ENCODE data around the gene MGMT. TPM values are rescaled to one million over a fixed set of nuclear protein-coding genes. Genes with fewer than 3 reads are reported as not detected.

The MGMT gene
- total RNA-seq, 6 experiments from 2014 or later: 36.5 to 53.4 (median 42.3) TPM

DNA sequence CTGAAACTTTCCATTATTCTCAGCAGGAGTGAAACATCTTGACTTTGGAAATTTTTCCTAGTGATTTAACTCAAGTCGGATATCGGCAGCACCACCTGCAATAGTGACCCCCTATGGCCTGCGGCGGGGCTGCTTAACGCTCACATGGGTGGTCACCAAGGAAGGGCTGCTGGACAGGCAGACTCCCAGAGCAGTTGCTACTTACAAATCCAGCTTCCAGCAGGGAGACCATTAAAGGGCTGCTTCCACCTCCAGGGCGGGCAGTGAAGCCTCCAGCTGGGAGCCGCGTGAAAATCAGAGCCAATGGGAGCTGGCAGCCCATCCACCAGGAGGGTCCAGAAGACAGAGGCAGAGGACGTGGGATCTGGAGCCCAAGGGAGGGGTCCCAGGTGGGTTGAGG lies 122.5 kb downstream of the MGMT start:
- intact Hi-C loops (cut with DNase I): no loop called here
- 100% methylated on average over 7 of the region's 9 CpGs for WGBS (ENCODE audit: insufficient coverage, low coverage, low lambda C conversion rate, missing lambda C conversion rate)

DNA sequence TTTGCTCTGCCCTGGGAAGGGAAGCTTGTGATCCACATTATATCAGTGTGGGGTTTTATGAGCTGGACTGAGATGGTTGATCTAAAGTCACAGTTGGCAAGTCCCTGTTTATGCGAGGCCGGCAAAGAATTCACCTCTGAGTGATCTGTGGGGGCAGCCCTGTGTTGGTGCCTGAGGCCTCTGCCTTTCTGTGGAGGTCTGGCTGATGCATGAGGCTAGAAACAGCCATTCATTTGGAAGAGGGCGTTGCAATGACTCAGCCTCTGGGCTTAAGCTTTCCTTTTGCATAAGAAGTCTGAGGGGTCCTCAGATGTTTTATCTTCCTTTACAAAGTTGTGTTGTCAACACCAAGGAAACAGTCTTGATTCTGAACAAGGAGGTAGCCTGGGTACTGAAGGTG lies 126.9 kb downstream of the MGMT start:
- Histone ChIP-seq H3K9me3 (no peaks in the 10 kb centered on the region), H3K36me3 (no peaks in the 10 kb centered on the region), H3K4me1 (no peaks in the 10 kb centered on the region), H3K27ac (no peak overlapping the region), H3K27me3 (no peaks in the 10 kb centered on the region), H3K4me3 (no peak overlapping the region)
- 80% methylated on average over 2 of the region's 3 CpGs for WGBS (ENCODE audit: insufficient coverage, low coverage, low lambda C conversion rate, missing lambda C conversion rate)
- intact Hi-C loops (cut with DNase I): no loop called here
- DNase-seq (no peak), ATAC-seq (no peak)
- TF ChIP-seq CTCF (IDR thresholded peaks at IDR 0.05) (no peak), POLR2A (IDR thresholded peaks at IDR 0.05) (no peak)

More for the DNA sequence above, 122.5 kb downstream of the MGMT start:
- H3K27ac ChIP-seq: no peak overlapping the region
- TF ChIP-seq CTCF (IDR thresholded peaks at IDR 0.05): no peak
- TF ChIP-seq POLR2A (IDR thresholded peaks at IDR 0.05): no peak
- H3K4me1 ChIP-seq: no peaks in the 10 kb centered on the region
- H3K4me3 ChIP-seq: no peak overlapping the region
- ATAC-seq (no peak), DNase-seq (no peak)
- no peaks in the 10 kb centered on the region for H3K36me3 ChIP-seq
- peaks cover 0 to 7% (median 0%) of the 10 kb centered on the region in 4 donors for H3K9me3 ChIP-seq
- no peaks in the 10 kb centered on the region for H3K27me3 ChIP-seq

DNA sequence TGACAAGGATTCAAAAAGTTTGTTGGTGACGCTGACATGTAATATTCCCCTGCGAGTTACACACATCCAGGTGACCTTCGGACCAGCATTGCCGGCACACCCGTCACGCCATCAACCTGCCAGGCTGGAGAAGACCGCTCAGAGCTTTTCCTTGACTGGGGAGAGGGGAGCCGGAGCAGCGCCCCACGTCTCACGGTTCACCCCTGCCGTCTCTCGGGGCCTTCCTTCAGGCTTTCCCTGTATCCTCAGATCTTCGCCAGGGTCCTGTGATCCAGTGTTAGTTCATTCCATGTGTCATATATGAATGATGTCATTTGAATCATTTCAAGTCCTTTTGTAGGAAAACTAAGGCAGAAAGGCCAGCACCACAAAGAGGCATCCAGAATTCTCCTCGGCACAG lies 127.8 kb downstream of the MGMT start:
- no peak for TF ChIP-seq POLR2A (IDR thresholded peaks at IDR 0.05)
- no peak for TF ChIP-seq CTCF (IDR thresholded peaks at IDR 0.05)
- H3K27ac ChIP-seq: no peak overlapping the region
- H3K36me3 ChIP-seq: no peaks in the 10 kb centered on the region
- DNase-seq (no peak), ATAC-seq (no peak)
- H3K4me1 ChIP-seq: no peaks in the 10 kb centered on the region
- no peaks in the 10 kb centered on the region for H3K27me3 ChIP-seq
- WGBS (ENCODE audit: insufficient coverage, low coverage, low lambda C conversion rate, missing lambda C conversion rate): 100% methylated on average over 4 of the region's 15 CpGs
- H3K9me3 ChIP-seq: no peaks in the 10 kb centered on the region
- H3K4me3 ChIP-seq: no peak overlapping the region
- intact Hi-C loops (cut with DNase I): no loop called here

DNA sequence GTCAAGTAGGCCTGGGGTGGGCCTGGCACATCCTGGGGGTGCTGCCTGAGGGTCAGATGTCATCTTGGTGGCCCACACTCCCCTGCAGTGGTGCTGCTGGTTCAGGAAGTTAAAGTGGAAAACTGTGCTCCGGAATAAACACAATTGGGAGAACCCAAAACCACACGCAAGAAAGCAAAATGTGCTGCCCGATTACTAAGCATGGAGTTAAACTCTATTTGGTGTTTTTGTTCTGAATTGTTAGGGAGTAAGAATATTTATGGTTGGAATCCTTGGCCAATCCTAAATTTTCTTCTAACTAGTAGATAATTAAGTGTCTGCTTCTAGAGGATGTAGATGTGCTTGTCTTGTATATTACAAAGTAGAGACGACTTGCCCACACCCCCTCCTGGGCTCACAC lies 131.4 kb downstream of the MGMT start:
- 93% methylated on average over 4 of the region's 4 CpGs for WGBS (ENCODE audit: insufficient coverage, low coverage, low lambda C conversion rate, missing lambda C conversion rate)
- no peaks in the 10 kb centered on the region for H3K36me3 ChIP-seq
- no peak overlapping the region for H3K4me3 ChIP-seq
- H3K4me1 ChIP-seq: no peaks in the 10 kb centered on the region
- ATAC-seq (no peak), DNase-seq (no peak)
- H3K27ac ChIP-seq: no peak overlapping the region
- intact Hi-C loops (cut with DNase I): no loop called here
- H3K27me3 ChIP-seq: no peaks in the 10 kb centered on the region
- no peak for TF ChIP-seq POLR2A (IDR thresholded peaks at IDR 0.05)
- TF ChIP-seq CTCF (IDR thresholded peaks at IDR 0.05): no peak
- no peaks in the 10 kb centered on the region for H3K9me3 ChIP-seq

- H3K27ac ChIP-seq: no peak overlapping the region
- TF ChIP-seq POLR2A (IDR thresholded peaks at IDR 0.05) (no peak), CTCF (IDR thresholded peaks at IDR 0.05) (no peak)
- H3K36me3 ChIP-seq: no peaks in the 10 kb centered on the region
- ATAC-seq (no peak), DNase-seq (no peak)
- no peaks in the 10 kb centered on the region for H3K4me1 ChIP-seq
- 98% methylated on average over 4 of the region's 5 CpGs for WGBS (ENCODE audit: insufficient coverage, low coverage, low lambda C conversion rate, missing lambda C conversion rate)
- H3K4me3 ChIP-seq: no peak overlapping the region
- H3K27me3 ChIP-seq: no peaks in the 10 kb centered on the region
- H3K9me3 ChIP-seq: no peaks in the 10 kb centered on the region
- intact Hi-C loops (cut with DNase I): no loop called here
Measured at GRCh38 chr10:129599160-129599559, 132.1 kb downstream of the MGMT start.
